ENCODE measurements around the gene IER3IP1.

Gene IER3IP1

GRCh38 chr18:47149457-47150028, 26.6 kb downstream of the IER3IP1 start:
- peak; percentile 17 for ATAC-seq
- TF ChIP-seq POU6F1 (CRISPR knock-in tag; IDR thresholded peaks at IDR 0.05; ENCODE audit: borderline replicate concordance, low read depth) (no peak), ESRRG (CRISPR knock-in tag; IDR thresholded peaks at IDR 0.05) (no peak), RARB (CRISPR knock-in tag; IDR thresholded peaks at IDR 0.05) (no peak), PPARA (CRISPR knock-in tag; IDR thresholded peaks at IDR 0.05; ENCODE audit: borderline replicate concordance) (no peak), CSDC2 (CRISPR knock-in tag; IDR thresholded peaks at IDR 0.05) (no peak), ARNTL (CRISPR knock-in tag; IDR thresholded peaks at IDR 0.05; ENCODE audit: borderline replicate concordance, low read depth) (no peak), BACH2 (CRISPR knock-in tag; IDR thresholded peaks at IDR 0.05; ENCODE audit: borderline replicate concordance) (no peak), OSR1 (CRISPR knock-in tag; IDR thresholded peaks at IDR 0.05) (no peak), SNAI2 (CRISPR knock-in tag; IDR thresholded peaks at IDR 0.05) (no peak), TOX (CRISPR knock-in tag; IDR thresholded peaks at IDR 0.05; ENCODE audit: borderline replicate concordance) (no peak), ZFP30 (CRISPR knock-in tag; IDR thresholded peaks at IDR 0.05) (no peak), ZNF70 (CRISPR knock-in tag; IDR thresholded peaks at IDR 0.05) (no peak), CREB5 (CRISPR knock-in tag; IDR thresholded peaks at IDR 0.05; ENCODE audit: low read depth) (no peak), ZNF8 (CRISPR knock-in tag; IDR thresholded peaks at IDR 0.05) (no peak), GLIS3 (CRISPR knock-in tag; IDR thresholded peaks at IDR 0.05) (no peak), TCF4 (CRISPR knock-in tag; IDR thresholded peaks at IDR 0.05; ENCODE audit: borderline replicate concordance) (no peak)
- TF ChIP-seq, protein P1, sequence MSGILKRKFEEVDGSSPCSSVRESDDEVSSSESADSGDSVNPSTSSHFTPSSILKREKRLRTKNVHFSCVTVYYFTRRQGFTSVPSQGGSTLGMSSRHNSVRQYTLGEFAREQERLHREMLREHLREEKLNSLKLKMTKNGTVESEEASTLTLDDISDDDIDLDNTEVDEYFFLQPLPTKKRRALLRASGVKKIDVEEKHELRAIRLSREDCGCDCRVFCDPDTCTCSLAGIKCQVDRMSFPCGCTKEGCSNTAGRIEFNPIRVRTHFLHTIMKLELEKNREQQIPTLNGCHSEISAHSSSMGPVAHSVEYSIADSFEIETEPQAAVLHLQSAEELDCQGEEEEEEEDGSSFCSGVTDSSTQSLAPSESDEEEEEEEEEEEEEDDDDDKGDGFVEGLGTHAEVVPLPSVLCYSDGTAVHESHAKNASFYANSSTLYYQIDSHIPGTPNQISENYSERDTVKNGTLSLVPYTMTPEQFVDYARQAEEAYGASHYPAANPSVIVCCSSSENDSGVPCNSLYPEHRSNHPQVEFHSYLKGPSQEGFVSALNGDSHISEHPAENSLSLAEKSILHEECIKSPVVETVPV (CRISPR knock-in tag; IDR thresholded peaks at IDR 0.05): no peak
- TF ChIP-seq, protein P2, sequence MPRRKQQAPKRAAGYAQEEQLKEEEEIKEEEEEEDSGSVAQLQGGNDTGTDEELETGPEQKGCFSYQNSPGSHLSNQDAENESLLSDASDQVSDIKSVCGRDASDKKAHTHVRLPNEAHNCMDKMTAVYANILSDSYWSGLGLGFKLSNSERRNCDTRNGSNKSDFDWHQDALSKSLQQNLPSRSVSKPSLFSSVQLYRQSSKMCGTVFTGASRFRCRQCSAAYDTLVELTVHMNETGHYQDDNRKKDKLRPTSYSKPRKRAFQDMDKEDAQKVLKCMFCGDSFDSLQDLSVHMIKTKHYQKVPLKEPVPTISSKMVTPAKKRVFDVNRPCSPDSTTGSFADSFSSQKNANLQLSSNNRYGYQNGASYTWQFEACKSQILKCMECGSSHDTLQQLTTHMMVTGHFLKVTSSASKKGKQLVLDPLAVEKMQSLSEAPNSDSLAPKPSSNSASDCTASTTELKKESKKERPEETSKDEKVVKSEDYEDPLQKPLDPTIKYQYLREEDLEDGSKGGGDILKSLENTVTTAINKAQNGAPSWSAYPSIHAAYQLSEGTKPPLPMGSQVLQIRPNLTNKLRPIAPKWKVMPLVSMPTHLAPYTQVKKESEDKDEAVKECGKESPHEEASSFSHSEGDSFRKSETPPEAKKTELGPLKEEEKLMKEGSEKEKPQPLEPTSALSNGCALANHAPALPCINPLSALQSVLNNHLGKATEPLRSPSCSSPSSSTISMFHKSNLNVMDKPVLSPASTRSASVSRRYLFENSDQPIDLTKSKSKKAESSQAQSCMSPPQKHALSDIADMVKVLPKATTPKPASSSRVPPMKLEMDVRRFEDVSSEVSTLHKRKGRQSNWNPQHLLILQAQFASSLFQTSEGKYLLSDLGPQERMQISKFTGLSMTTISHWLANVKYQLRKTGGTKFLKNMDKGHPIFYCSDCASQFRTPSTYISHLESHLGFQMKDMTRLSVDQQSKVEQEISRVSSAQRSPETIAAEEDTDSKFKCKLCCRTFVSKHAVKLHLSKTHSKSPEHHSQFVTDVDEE (CRISPR knock-in tag; IDR thresholded peaks at IDR 0.05): no peak

DNA sequence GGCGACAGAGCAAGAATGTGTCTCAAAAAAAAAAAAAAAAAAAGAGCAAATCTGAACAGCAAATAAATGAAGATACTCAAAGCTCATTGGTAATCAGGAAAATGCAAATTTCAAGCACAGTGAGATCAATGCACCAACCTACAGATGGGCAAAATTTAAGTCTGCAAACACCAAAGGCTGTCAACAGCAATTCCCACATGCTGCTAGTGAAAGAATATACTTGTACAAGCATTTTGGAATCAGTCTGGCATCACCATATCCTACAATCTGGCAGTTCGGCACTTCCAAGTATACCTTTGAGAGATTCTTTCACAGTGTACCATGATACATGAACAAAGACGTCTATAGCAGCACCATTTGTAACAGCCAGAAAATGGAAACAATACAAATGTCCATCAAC, 30.0 kb downstream of the IER3IP1 start:
- no peak for ATAC-seq
- TF ChIP-seq, protein P1 (CRISPR knock-in tag; IDR thresholded peaks at IDR 0.05): no peak
- no peak for TF ChIP-seq PATZ1 (CRISPR knock-in tag; IDR thresholded peaks at IDR 0.05; ENCODE audit: borderline replicate concordance)
- TF ChIP-seq BACH2 (CRISPR knock-in tag; IDR thresholded peaks at IDR 0.05; ENCODE audit: borderline replicate concordance): no peak
- no peak for TF ChIP-seq POU6F1 (CRISPR knock-in tag; IDR thresholded peaks at IDR 0.05; ENCODE audit: borderline replicate concordance, low read depth)
- no peak for TF ChIP-seq ZFP30 (CRISPR knock-in tag; IDR thresholded peaks at IDR 0.05)
- TF ChIP-seq, protein P2 (CRISPR knock-in tag; IDR thresholded peaks at IDR 0.05): no peak
- no peak for TF ChIP-seq ZFP3 (CRISPR knock-in tag; IDR thresholded peaks at IDR 0.05)
- no peak for TF ChIP-seq GLIS3 (CRISPR knock-in tag; IDR thresholded peaks at IDR 0.05)
- TF ChIP-seq SNAI2 (CRISPR knock-in tag; IDR thresholded peaks at IDR 0.05): no peak
- TF ChIP-seq ZNF565 (CRISPR knock-in tag; conservative IDR thresholded peaks at IDR 0.05; ENCODE audit: low read depth): no peak
- no peak for TF ChIP-seq OSR1 (CRISPR knock-in tag; IDR thresholded peaks at IDR 0.05)
- TF ChIP-seq PPARA (CRISPR knock-in tag; IDR thresholded peaks at IDR 0.05; ENCODE audit: borderline replicate concordance): no peak
- no peak for TF ChIP-seq ZC3H10 (CRISPR knock-in tag; IDR thresholded peaks at IDR 0.05)
- no peak for TF ChIP-seq ZNF70 (CRISPR knock-in tag; IDR thresholded peaks at IDR 0.05)
- no peak for TF ChIP-seq ESRRG (CRISPR knock-in tag; IDR thresholded peaks at IDR 0.05)
- TF ChIP-seq TOX (CRISPR knock-in tag; IDR thresholded peaks at IDR 0.05; ENCODE audit: borderline replicate concordance): no peak
